Activated CD4-positive, alpha-beta memory T cell treated with anti-CD3 and anti-CD28 coated beads, Interleukin-2, amount 10 ng/mL, durations not matched to agents 7 days and 5 days (primary cell): Measurements from ENCODE around the gene PPP1R9A. TPM values are rescaled to one million over a fixed set of nuclear protein-coding genes. Genes with fewer than 3 reads are reported as not detected.
A peak's percentile ranks its signal among the peaks of the same experiment; 100 is the strongest.

Source experiments
- CTCF ChIA-PET: fragments of 350-600 bp; sonication (Branson Sonifier 250); formaldehyde crosslinking; loops from one replicate; lab custom pipeline; 2021; ENCODE audit warnings: antibody characterized with exemption, inconsistent platforms; lab: Charles Lee
- POLR2A ChIA-PET: fragments of 350-600 bp; sonication (Branson Sonifier 250); formaldehyde crosslinking; loops from one replicate; lab custom pipeline; 2021; ENCODE audit warnings: antibody characterized with exemption; lab: Charles Lee
- DNase-seq: peaks from one replicate; pipeline ENCODE4 v3.0.0-alpha.2; 2020
- H3K27ac Mint-ChIP-seq: one replicate; pipeline ENCODE4 v1.8.0; 2021; ENCODE audit warnings: mild to moderate bottlenecking, mixed read lengths
- H3K27me3 Mint-ChIP-seq: one replicate; pipeline ENCODE4 v1.8.0; 2021; ENCODE audit warnings: mixed read lengths
- H3K36me3 Mint-ChIP-seq: one replicate; pipeline ENCODE4 v1.8.0; 2021; ENCODE audit warnings: low read depth, mixed read lengths
- H3K4me1 Mint-ChIP-seq: one replicate; pipeline ENCODE4 v1.8.0; 2021; ENCODE audit warnings: mixed read lengths
- H3K4me3 Mint-ChIP-seq: one replicate; pipeline ENCODE4 v1.8.0; 2021; ENCODE audit warnings: mild to moderate bottlenecking, mixed read lengths
- H3K9me3 Mint-ChIP-seq: one replicate; pipeline ENCODE4 v1.8.0; 2021; ENCODE audit warnings: mixed read lengths
- total RNA-seq, 2 experiments: library from RNA; stranded (reverse); gene quantifications; one replicate each; pipeline ENCODE4 v1.2.3, GENCODE V29; 2021

Gene PPP1R9A
- total RNA-seq, 2 experiments from 2014 or later, result not detected

- Mint-ChIP-seq H3K27ac (no peak within 1 kb of the TSS), H3K4me3 (no peak within 1 kb of the TSS), H3K4me1 (no peaks in the 10 kb centered on the region), H3K36me3 (no peaks in the 10 kb centered on the region), H3K9me3 (no peaks in the 10 kb centered on the region), H3K27me3 (peaks cover 10% of the 10 kb centered on the region)
- ChIA-PET CTCF (no interaction called here), POLR2A (no interaction called here)
- DNase-seq, result no peak
These were observed 417.0 kb downstream of the PPP1R9A start, which contains the start of gene PON1 for GRCh38 chr7:95324431-95324830. PON1 (minus strand) TSS chr7:95324532; CDS start chr7:95324475, 57 bp downstream.

GRCh38 chr7:95327356-95327755, 420.0 kb downstream of the PPP1R9A start:
- H3K27me3 Mint-ChIP-seq, result peaks cover 10% of the 10 kb centered on the region
- DNase-seq, result no peak
- peaks cover 13% of the 10 kb centered on the region for H3K4me1 Mint-ChIP-seq
- no peak overlapping the region for H3K4me3 Mint-ChIP-seq
- no peak overlapping the region for H3K27ac Mint-ChIP-seq
- no peaks in the 10 kb centered on the region for H3K36me3 Mint-ChIP-seq
- POLR2A ChIA-PET, result no interaction called here
- H3K9me3 Mint-ChIP-seq, result no peaks in the 10 kb centered on the region
- CTCF ChIA-PET, result no interaction called here

DNA sequence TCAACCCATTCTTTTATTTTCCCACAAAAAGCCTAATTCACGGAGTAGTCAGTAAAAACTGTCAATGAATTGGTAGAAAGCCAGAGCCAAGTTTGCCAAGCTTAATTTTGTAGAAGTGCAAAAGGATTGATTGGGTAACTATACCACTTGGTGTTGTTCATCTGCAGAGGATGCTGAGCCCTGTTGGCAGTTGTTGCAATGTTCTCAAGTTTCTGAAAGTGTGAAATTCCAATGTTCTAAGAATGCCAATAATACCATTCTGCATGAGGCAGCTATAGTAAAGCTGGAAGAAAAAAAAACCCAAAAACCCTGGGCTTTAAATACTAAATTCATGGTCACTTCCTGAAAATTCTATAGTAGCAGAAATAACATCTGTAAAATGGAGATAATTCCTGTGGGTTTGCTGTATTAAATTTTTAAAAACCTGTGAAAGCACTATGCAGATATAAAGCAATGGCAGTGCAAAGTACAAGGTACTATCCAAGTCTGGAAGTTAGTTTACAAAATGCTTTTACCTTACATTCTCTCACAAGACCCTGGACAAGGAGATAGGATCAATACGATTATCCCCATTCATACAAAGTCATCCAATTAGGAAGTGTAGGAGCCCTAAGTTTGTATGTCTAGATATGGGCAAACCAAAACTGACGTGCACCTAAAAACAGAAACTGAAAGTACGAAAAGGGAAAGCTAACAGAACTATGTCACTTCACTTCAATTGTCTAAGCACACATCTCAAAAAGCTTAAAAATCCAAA, 423.0 kb downstream of the PPP1R9A start:
- ChIA-PET CTCF (no interaction called here), POLR2A (no interaction called here)
- peaks cover 13% of the 10 kb centered on the region for H3K4me1 Mint-ChIP-seq
- no peak for DNase-seq
- no peaks in the 10 kb centered on the region for H3K36me3 Mint-ChIP-seq
- H3K27me3 Mint-ChIP-seq, result peaks cover 5% of the 10 kb centered on the region
- H3K4me3 Mint-ChIP-seq, result peak overlapping the region; percentile 67
- peak overlapping the region; percentile 58 for H3K27ac Mint-ChIP-seq
- no peaks in the 10 kb centered on the region for H3K9me3 Mint-ChIP-seq

DNA sequence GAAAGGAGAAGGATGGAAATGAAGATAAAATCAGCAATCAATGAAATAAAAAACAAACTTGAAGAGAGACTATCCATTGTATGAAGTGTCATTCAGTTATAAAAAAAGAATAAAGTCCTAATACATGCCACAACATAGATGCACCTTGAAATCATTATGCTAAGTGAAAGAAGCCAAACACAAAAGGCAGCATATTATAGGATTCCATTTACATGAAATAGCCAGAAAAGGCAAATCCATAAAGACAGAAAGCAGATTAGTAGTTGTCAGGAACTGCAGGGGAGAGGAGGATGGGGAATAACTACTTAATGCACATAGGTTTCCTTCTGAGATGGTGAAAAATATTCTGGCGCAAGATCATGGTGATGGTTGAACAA, 423.6 kb downstream of the PPP1R9A start:
- Mint-ChIP-seq H3K4me3 (peak overlapping the region; percentile 67), H3K4me1 (peaks cover 13% of the 10 kb centered on the region), H3K27me3 (peaks cover 4% of the 10 kb centered on the region), H3K9me3 (no peaks in the 10 kb centered on the region), H3K36me3 (no peaks in the 10 kb centered on the region), H3K27ac (peak overlapping the region; percentile 58)
- CTCF ChIA-PET, result no interaction called here
- DNase-seq, result no peak
- POLR2A ChIA-PET, result no interaction called here

DNA sequence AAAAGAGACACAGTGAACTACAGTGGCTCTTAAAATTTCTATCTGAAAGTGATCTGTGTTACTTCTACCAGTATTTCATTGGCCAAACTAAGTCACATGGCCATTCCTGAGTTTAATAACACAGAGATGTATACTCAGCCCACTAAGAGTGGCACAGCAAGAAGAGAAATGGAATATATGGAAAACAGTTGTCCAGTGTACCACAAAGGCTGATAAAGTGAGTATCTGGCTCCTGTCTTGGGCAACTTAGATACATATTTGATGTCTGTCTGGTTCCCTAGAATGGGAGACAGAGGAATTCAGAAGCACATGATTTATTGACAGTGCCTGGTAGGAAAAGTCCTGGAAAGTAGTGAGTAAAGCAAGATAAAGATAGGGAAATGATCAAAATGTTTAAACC, 427.1 kb downstream of the PPP1R9A start:
- H3K4me1 Mint-ChIP-seq, result peaks cover 13% of the 10 kb centered on the region
- DNase-seq, result no peak
- H3K4me3 Mint-ChIP-seq, result no peak overlapping the region
- no peaks in the 10 kb centered on the region for H3K36me3 Mint-ChIP-seq
- no peak overlapping the region for H3K27ac Mint-ChIP-seq
- POLR2A ChIA-PET, result no interaction called here
- CTCF ChIA-PET, result no interaction called here
- no peaks in the 10 kb centered on the region for H3K9me3 Mint-ChIP-seq
- no peaks in the 10 kb centered on the region for H3K27me3 Mint-ChIP-seq

- ChIA-PET POLR2A (no interaction called here), CTCF (no interaction called here)
- DNase-seq, result no peak
- Mint-ChIP-seq H3K4me1 (peaks cover 11% of the 10 kb centered on the region), H3K27me3 (no peaks in the 10 kb centered on the region), H3K36me3 (no peaks in the 10 kb centered on the region), H3K4me3 (no peak overlapping the region), H3K9me3 (no peaks in the 10 kb centered on the region), H3K27ac (no peak overlapping the region)
These were observed 427.7 kb downstream of the PPP1R9A start for GRCh38 chr7:95335093-95335492.

GRCh38 chr7:95338832-95339231, 431.4 kb downstream of the PPP1R9A start:
- H3K27me3 Mint-ChIP-seq, result no peaks in the 10 kb centered on the region
- POLR2A ChIA-PET, result no interaction called here
- H3K36me3 Mint-ChIP-seq, result no peaks in the 10 kb centered on the region
- no peak overlapping the region for H3K4me3 Mint-ChIP-seq
- CTCF ChIA-PET, result no interaction called here
- no peak overlapping the region for H3K27ac Mint-ChIP-seq
- no peaks in the 10 kb centered on the region for H3K4me1 Mint-ChIP-seq
- no peak for DNase-seq
- no peaks in the 10 kb centered on the region for H3K9me3 Mint-ChIP-seq

DNA sequence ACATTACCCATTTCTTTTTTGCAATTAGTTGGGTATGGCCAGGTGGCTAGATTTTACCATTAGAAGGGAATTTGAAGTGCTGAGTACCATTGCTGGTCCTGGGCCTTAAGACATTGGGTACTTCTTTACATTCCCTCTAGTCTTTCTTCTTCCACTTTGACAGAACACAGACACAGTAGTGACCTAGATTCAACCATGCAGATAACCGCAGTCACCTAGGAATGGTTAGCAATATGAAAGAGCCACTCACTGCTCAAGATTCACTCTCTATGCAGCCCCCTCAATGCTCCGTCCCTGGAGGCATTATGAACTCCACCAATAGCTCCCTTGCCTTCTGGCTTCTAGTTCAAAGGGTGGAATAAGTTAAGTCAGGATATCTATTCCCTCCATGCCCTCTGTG, 433.1 kb downstream of the PPP1R9A start:
- DNase-seq, result no peak
- no peaks in the 10 kb centered on the region for H3K36me3 Mint-ChIP-seq
- no peaks in the 10 kb centered on the region for H3K27me3 Mint-ChIP-seq
- ChIA-PET POLR2A (no interaction called here), CTCF (no interaction called here)
- no peaks in the 10 kb centered on the region for H3K9me3 Mint-ChIP-seq
- no peak overlapping the region for H3K27ac Mint-ChIP-seq
- no peak overlapping the region for H3K4me3 Mint-ChIP-seq
- no peaks in the 10 kb centered on the region for H3K4me1 Mint-ChIP-seq

- H3K4me1 Mint-ChIP-seq, result no peaks in the 10 kb centered on the region
- no peak for DNase-seq
- POLR2A ChIA-PET, result no interaction called here
- no peaks in the 10 kb centered on the region for H3K27me3 Mint-ChIP-seq
- H3K9me3 Mint-ChIP-seq, result no peaks in the 10 kb centered on the region
- H3K4me3 Mint-ChIP-seq, result no peak overlapping the region
- no peaks in the 10 kb centered on the region for H3K36me3 Mint-ChIP-seq
- CTCF ChIA-PET, result no interaction called here
- H3K27ac Mint-ChIP-seq, result no peak overlapping the region
These were observed 434.6 kb downstream of the PPP1R9A start for GRCh38 chr7:95342029-95342428.

DNA sequence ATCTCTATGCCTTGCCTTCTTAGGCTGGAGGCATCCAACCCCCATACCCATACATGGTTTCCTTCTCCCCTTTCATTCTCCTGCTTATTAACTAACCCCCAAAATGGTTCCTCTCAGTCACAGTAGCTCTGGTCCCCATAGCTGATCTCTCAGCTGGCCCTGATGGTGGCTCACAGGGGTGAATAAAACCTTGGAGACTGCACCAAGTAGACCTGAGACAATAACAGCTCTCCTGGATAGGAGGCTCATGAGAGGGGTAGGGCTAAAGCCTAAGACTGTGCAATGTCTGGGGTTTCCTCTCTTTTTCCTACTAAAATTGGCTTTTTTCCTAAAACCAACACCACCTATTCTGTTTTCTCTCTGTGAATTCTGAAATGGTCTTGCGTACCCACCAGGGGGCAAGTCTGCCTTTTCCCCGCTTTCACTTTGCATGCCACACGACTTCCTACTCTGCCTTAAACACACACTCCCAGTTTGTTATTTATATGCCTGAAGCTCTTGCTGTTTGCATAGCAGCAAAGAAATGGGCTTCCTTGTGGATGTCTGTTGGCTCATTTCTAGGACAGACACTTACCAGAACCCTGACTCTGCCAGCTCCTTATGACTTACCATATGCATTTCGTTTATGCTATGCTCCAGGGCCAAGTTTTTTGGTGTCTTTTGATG, 435.4 kb downstream of the PPP1R9A start:
- no peak overlapping the region for H3K27ac Mint-ChIP-seq
- ChIA-PET POLR2A (no interaction called here), CTCF (no interaction called here)
- H3K36me3 Mint-ChIP-seq, result no peaks in the 10 kb centered on the region
- no peak for DNase-seq
- no peak overlapping the region for H3K4me3 Mint-ChIP-seq
- H3K27me3 Mint-ChIP-seq, result no peaks in the 10 kb centered on the region
- H3K4me1 Mint-ChIP-seq, result no peaks in the 10 kb centered on the region
- H3K9me3 Mint-ChIP-seq, result no peaks in the 10 kb centered on the region
